Tibial nerve (tissue), 4 donors: ENCODE results near the gene ANO2. TPM values are rescaled to one million over a fixed set of nuclear protein-coding genes. Genes with fewer than 3 reads are reported as not detected.

Experiments used
- DNase-seq, 2 donors: peaks; one replicate each; pipeline ENCODE4 v3.0.0-alpha.2; 2019; ENCODE audit warnings: low spot score in 2 of 2
- H3K27ac ChIP-seq, 4 donors: fragments of 200-600 bp; sonication (generic) in 3 of 4; one replicate each; pipeline ENCODE4 v1.5.1; 2017 to 2019; ENCODE audit warnings: mild to moderate bottlenecking in 1 of 4
- H3K27me3 ChIP-seq, 2 donors: fragments of 200-600 bp; sonication (generic) in 1 of 2; one replicate each; pipeline versions ENCODE4 v1.5.1 to v1.6.0; 2017 to 2019
- H3K36me3 ChIP-seq, 3 donors: fragments of 200-600 bp; sonication (generic); one replicate each; pipeline ENCODE4 v1.5.1; 2018 to 2019
- H3K4me1 ChIP-seq, 4 donors: fragments of 200-600 bp; sonication (generic) in 3 of 4; one replicate each; pipeline ENCODE4 v1.5.1; 2017 to 2019
- H3K4me3 ChIP-seq, 4 donors: fragments of 200-600 bp; sonication (generic) in 3 of 4; one replicate each; pipeline ENCODE4 v1.5.1; 2017 to 2019; ENCODE audit warnings: mild to moderate bottlenecking in 1 of 4, moderate library complexity in 1 of 4
- H3K9me3 ChIP-seq, 4 donors: fragments of 200-600 bp; sonication (generic) in 3 of 4; one replicate each; pipeline ENCODE4 v1.5.1; 2017 to 2019
- CTCF ChIP-seq, 5 experiments: fragments of 200-600 bp in 3 of 5; fragments of 450-650 bp in 2 of 5; sonication (generic) in 3 of 5; IDR thresholded peaks; one replicate each; pipeline ENCODE4 v1.5.1; 2016 to 2019; ENCODE audit warnings: antibody characterized with exemption in 5 of 5, mild to moderate bottlenecking in 3 of 5, moderate library complexity in 2 of 5
- EP300 ChIP-seq, 2 donors: sonication (generic); formaldehyde crosslinking; IDR thresholded peaks; one replicate each; pipeline ENCODE4 v1.6.1; 2017; ENCODE audit warnings: antibody characterized with exemption in 2 of 2, mild to moderate bottlenecking in 1 of 2
- POLR2A ChIP-seq, 2 donors: fragments of 450-650 bp; IDR thresholded peaks; one replicate each; pipeline ENCODE4 v1.6.1; 2017; ENCODE audit warnings: antibody characterized with exemption in 2 of 2, mild to moderate bottlenecking in 2 of 2, moderate library complexity in 2 of 2
- WGBS, 2 donors: methylation state at CpG; one replicate each; pipeline ENCODE4 v1.1.5; 2018; 5-methylcytosine and 5-hydroxymethylcytosine counted together
- total RNA-seq, 4 donors: library from RNA; depleted of rRNA; stranded (reverse); fragments of >200 nt; gene quantifications; one replicate each; pipeline ENCODE4 v1.1.0, GENCODE V29; 2016

ANO2 gene
- total RNA-seq, 4 donors from 2014 or later: 13.8 to 23.2 (median 21.3) TPM

- 92 to 98% methylated on average over 2 of the region's 2 CpGs for WGBS, 2 donors
- no peak overlapping the region for H3K27ac ChIP-seq
- no peaks in the 10 kb centered on the region for H3K4me1 ChIP-seq
- H3K9me3 ChIP-seq: no peaks in the 10 kb centered on the region
- H3K36me3 ChIP-seq: no peaks in the 10 kb centered on the region
- H3K27me3 ChIP-seq: no peaks in the 10 kb centered on the region
- H3K4me3 ChIP-seq: no peak overlapping the region
- TF ChIP-seq POLR2A (IDR thresholded peaks at IDR 0.05): no peak
- TF ChIP-seq CTCF (IDR thresholded peaks at IDR 0.05): no peak
- TF ChIP-seq EP300 (IDR thresholded peaks at IDR 0.05): no peak
- DNase-seq: no peak
Observed at GRCh38 chr12:5865397-5865796, 79.7 kb downstream of the ANO2 start.

- Histone ChIP-seq H3K4me1 (no peaks in the 10 kb centered on the region), H3K4me3 (no peak overlapping the region), H3K9me3 (no peaks in the 10 kb centered on the region), H3K27ac (no peak overlapping the region), H3K36me3 (no peaks in the 10 kb centered on the region), H3K27me3 (no peaks in the 10 kb centered on the region)
- DNase-seq: no peak
- TF ChIP-seq POLR2A (IDR thresholded peaks at IDR 0.05): no peak
- no peak for TF ChIP-seq EP300 (IDR thresholded peaks at IDR 0.05)
- no peak for TF ChIP-seq CTCF (IDR thresholded peaks at IDR 0.05)
- WGBS, 2 donors: 46 to 52% methylated on average over 1 of the region's 1 CpG
Observed at GRCh38 chr12:5864972-5865371, 80.1 kb downstream of the ANO2 start.

GRCh38 chr12:5864301-5864700 lies 80.8 kb downstream of the ANO2 start:
- Histone ChIP-seq H3K27ac (no peak overlapping the region), H3K9me3 (no peaks in the 10 kb centered on the region), H3K4me1 (no peaks in the 10 kb centered on the region), H3K4me3 (no peak overlapping the region), H3K27me3 (no peaks in the 10 kb centered on the region), H3K36me3 (no peaks in the 10 kb centered on the region)
- TF ChIP-seq EP300 (IDR thresholded peaks at IDR 0.05) (no peak), CTCF (IDR thresholded peaks at IDR 0.05) (no peak), POLR2A (IDR thresholded peaks at IDR 0.05) (no peak)
- no peak for DNase-seq
- 60 to 69% methylated on average over 3 of the region's 3 CpGs for WGBS, 2 donors

- Histone ChIP-seq H3K27me3 (no peaks in the 10 kb centered on the region), H3K27ac (no peak overlapping the region), H3K36me3 (no peaks in the 10 kb centered on the region), H3K4me1 (no peaks in the 10 kb centered on the region), H3K9me3 (no peaks in the 10 kb centered on the region), H3K4me3 (no peak overlapping the region)
- 72 to 84% methylated on average over 10 of the region's 10 CpGs for WGBS, 2 donors
- TF ChIP-seq CTCF (IDR thresholded peaks at IDR 0.05) (no peak), POLR2A (IDR thresholded peaks at IDR 0.05) (no peak), EP300 (IDR thresholded peaks at IDR 0.05) (no peak)
- no peak for DNase-seq
Observed at GRCh38 chr12:5861416-5861815, 83.6 kb downstream of the ANO2 start.

- no peak for TF ChIP-seq CTCF (IDR thresholded peaks at IDR 0.05)
- TF ChIP-seq POLR2A (IDR thresholded peaks at IDR 0.05): no peak
- TF ChIP-seq EP300 (IDR thresholded peaks at IDR 0.05): no peak
- no peaks in the 10 kb centered on the region for H3K27me3 ChIP-seq
- H3K27ac ChIP-seq: no peak overlapping the region
- 17 to 40% methylated on average over 4 of the region's 4 CpGs for WGBS, 2 donors
- no peak overlapping the region for H3K4me3 ChIP-seq
- H3K4me1 ChIP-seq: no peaks in the 10 kb centered on the region
- DNase-seq: no peak
- no peaks in the 10 kb centered on the region for H3K9me3 ChIP-seq
- H3K36me3 ChIP-seq: no peaks in the 10 kb centered on the region
Observed at GRCh38 chr12:5856692-5857091, 88.4 kb downstream of the ANO2 start.
